HCT116 (cell line): ENCODE measurements around the gene SLC1A1. TPM values are rescaled to one million over a fixed set of nuclear protein-coding genes. Genes with fewer than 3 reads are reported as not detected.

Experiments
- ATAC-seq: fragments of 200-7000 bp; cut with Tn5 transposase; 2 replicates; pipeline ENCODE4 v1.9.1; 2020; ENCODE audit warnings: mild to moderate bottlenecking, moderate library complexity
- BruUV-seq: library from RNA; stranded (reverse); fragments of 400-500 nt; replicated peaks from 2 replicates; lab custom pipeline; 2021; lab: Mats Ljungman, UMichigan
- CTCF ChIA-PET: fragments of 300-600 bp; sonication (Branson Sonifier 250); formaldehyde crosslinking; loops from one replicate; lab custom pipeline; 2021; ENCODE audit warnings: antibody characterized with exemption; lab: Charles Lee
- POLR2A ChIA-PET: fragments of 300-600, 350-600 bp; sonication (Branson Sonifier 250); formaldehyde crosslinking; loops from one replicate; lab custom pipeline; 2021; ENCODE audit warnings: antibody characterized with exemption; lab: Charles Lee
- RAD21 ChIA-PET, 2 experiments: fragments of 300-600 bp; sonication (Branson Sonifier 250); formaldehyde crosslinking; loops; one replicate each; lab custom pipeline; 2023; ENCODE audit warnings: low total read pairs in 2 of 2; ENCODE audit not compliant: uncharacterized antibody in 2 of 2, unreplicated experiment in 2 of 2, low non-redundant PET in 1 of 2; lab: Charles Lee
- DNase-seq: peaks from one replicate; pipeline ENCODE4 v3.0.0-alpha.2; 2010; ENCODE audit warnings: low read depth, low spot score
- H2AFZ ChIP-seq: fragments of 200-600 bp; shearing (Covaris generic), sonication (generic); 2 replicates; pipeline ENCODE4 v1.6.1; 2017; ENCODE audit warnings: low read depth, mixed run types, mixed read lengths, antibody characterized with exemption, low read length; ENCODE audit not compliant: poor library complexity, severe bottlenecking
- H3K27ac ChIP-seq: 2 replicates; pipeline ENCODE4 v1.5.1; 2012; ENCODE audit warnings: low read depth, low read length
- H3K27me3 ChIP-seq: fragments of 200-600 bp; sonication (generic); 2 replicates; pipeline ENCODE4 v1.6.1; 2016; ENCODE audit warnings: mixed run types, low read length, mixed read lengths; ENCODE audit not compliant: insufficient read depth
- H3K36me3 ChIP-seq, 2 experiments: fragments of 200-500 bp in 1 of 2; fragments of 200-600 bp in 1 of 2; sonication (Bioruptor generic) in 1 of 2; sonication (generic) in 1 of 2; 2 replicates each; pipeline versions ENCODE4 v1.5.1 to v1.6.1; 2014 to 2016; ENCODE audit warnings: low read length in 2 of 2, inconsistent platforms in 1 of 2, mixed read lengths in 1 of 2, mixed run types in 1 of 2; ENCODE audit not compliant: insufficient read depth in 2 of 2, control insufficient read depth in 1 of 2
- H3K4me1 ChIP-seq, 2 experiments: fragments of 200-600 bp in 1 of 2; sonication (generic) in 1 of 2; 2 replicates each; pipeline versions ENCODE4 v1.5.1 to v1.6.1; 2012 to 2017; ENCODE audit warnings: low read length in 2 of 2, inconsistent platforms in 1 of 2, mild to moderate bottlenecking in 1 of 2, mixed read lengths in 1 of 2, mixed run types in 1 of 2, moderate library complexity in 1 of 2; ENCODE audit not compliant: insufficient read depth in 2 of 2, control insufficient read depth in 1 of 2
- H3K4me2 ChIP-seq: fragments of 200-600 bp; sonication (generic); 2 replicates; pipeline ENCODE4 v1.6.1; 2017; ENCODE audit warnings: mixed run types, low read length, mixed read lengths
- H3K4me3 ChIP-seq, 2 experiments: fragments of 200-600 bp in 1 of 2; sonication (generic) in 1 of 2; replicated peaks in 1 of 2; 2 replicates each; pipeline ENCODE4 v1.5.1; 2011 to 2016; ENCODE audit warnings: low read length in 2 of 2, control low read depth in 1 of 2, low read depth in 1 of 2, mild to moderate bottlenecking in 1 of 2, mixed read lengths in 1 of 2, mixed run types in 1 of 2
- H3K79me2 ChIP-seq: fragments of 200-600 bp; sonication (generic); 2 replicates; pipeline ENCODE4 v1.6.1; 2017; ENCODE audit warnings: mild to moderate bottlenecking, mixed run types, low read length, moderate library complexity, mixed read lengths; ENCODE audit not compliant: insufficient read depth
- H3K9ac ChIP-seq: fragments of 200-600 bp; sonication (generic); 2 replicates; pipeline ENCODE4 v1.6.1; 2016; ENCODE audit warnings: low read length, mixed read lengths
- H3K9me2 ChIP-seq: fragments of 200-600 bp; sonication (generic), shearing (Covaris generic); 2 replicates; pipeline ENCODE4 v1.6.1; 2017; ENCODE audit warnings: mixed run types, mild to moderate bottlenecking, moderate library complexity; ENCODE audit not compliant: insufficient read depth
- H3K9me3 ChIP-seq, 2 experiments: fragments of 200-500 bp in 1 of 2; fragments of 200-600 bp in 1 of 2; sonication (Bioruptor generic) in 1 of 2; sonication (generic) in 1 of 2; 2 replicates each; pipeline ENCODE4 v1.6.1; 2014 to 2017; ENCODE audit warnings: low read length in 2 of 2, mixed read lengths in 2 of 2, inconsistent platforms in 1 of 2, low read depth in 1 of 2, mild to moderate bottlenecking in 1 of 2, mixed run types in 1 of 2, moderate library complexity in 1 of 2; ENCODE audit not compliant: control insufficient read depth in 1 of 2, insufficient read depth in 1 of 2
- H4K20me1 ChIP-seq: fragments of 200-600 bp; sonication (generic), shearing (Covaris generic); 2 replicates; pipeline ENCODE4 v1.6.1; 2017; ENCODE audit warnings: mixed run types, mild to moderate bottlenecking, moderate library complexity; ENCODE audit not compliant: insufficient read depth
- ATF3 ChIP-seq: IDR thresholded peaks from 2 replicates; pipeline ENCODE4 v1.6.1; 2012
- CBX3 ChIP-seq: IDR thresholded peaks from 2 replicates; pipeline ENCODE4 v1.6.1; 2012; ENCODE audit warnings: low read depth
- CEBPB ChIP-seq: IDR thresholded peaks from 2 replicates; pipeline ENCODE4 v1.6.1; 2012; ENCODE audit warnings: low read depth
- EGR1 ChIP-seq: IDR thresholded peaks from 2 replicates; pipeline ENCODE4 v1.6.1; 2012; ENCODE audit warnings: low read depth
- ELF1 ChIP-seq: IDR thresholded peaks from 2 replicates; pipeline ENCODE4 v1.6.1; 2012; ENCODE audit warnings: low read depth, borderline replicate concordance
- EZH2 ChIP-seq: fragments of 200-600 bp; sonication (generic); IDR thresholded peaks from 2 replicates; pipeline ENCODE4 v1.6.1; 2017; ENCODE audit warnings: antibody characterized with exemption, mixed run types
- FOSL1 ChIP-seq: IDR thresholded peaks from 2 replicates; pipeline ENCODE4 v1.6.1; 2012; ENCODE audit warnings: low read depth
- JUND ChIP-seq: IDR thresholded peaks from 2 replicates; pipeline ENCODE4 v1.6.1; 2012
- POLR2A ChIP-seq: IDR thresholded peaks from 2 replicates; pipeline ENCODE4 v1.7.0; 2011; ENCODE audit warnings: borderline replicate concordance; ENCODE audit not compliant: insufficient read depth, insufficient read length; ENCODE audit errors: extremely low read depth
- POLR2AphosphoS5 ChIP-seq: IDR thresholded peaks from 2 replicates; pipeline ENCODE4 v1.6.1; 2011; ENCODE audit warnings: mild to moderate bottlenecking, low read depth, low read length, moderate library complexity
- RAD21 ChIP-seq: IDR thresholded peaks from 2 replicates; pipeline ENCODE4 v1.6.1; 2012; ENCODE audit warnings: low read depth, mild to moderate bottlenecking
- SP1 ChIP-seq: IDR thresholded peaks from 2 replicates; pipeline ENCODE4 v1.6.1; 2012; ENCODE audit warnings: low read depth
- SRF ChIP-seq: IDR thresholded peaks from 2 replicates; pipeline ENCODE4 v1.6.1; 2012; ENCODE audit warnings: low read depth
- TCF7L2 ChIP-seq: IDR thresholded peaks from 2 replicates; pipeline ENCODE4 v1.7.0; 2011; ENCODE audit warnings: borderline replicate concordance, inconsistent platforms; ENCODE audit not compliant: insufficient read depth, insufficient read length; ENCODE audit errors: extremely low read depth
- YY1 ChIP-seq: IDR thresholded peaks from 2 replicates; pipeline ENCODE4 v1.6.1; 2011; ENCODE audit warnings: low read length, low read depth, moderate library complexity, mild to moderate bottlenecking; ENCODE audit not compliant: insufficient replicate concordance; ENCODE audit errors: extremely low read depth
- ZFX ChIP-seq: fragments of 450-650 bp; IDR thresholded peaks from 2 replicates; pipeline ENCODE4 v1.6.1; 2017
- ZNF274 ChIP-seq: fragments of 200-500 bp; sonication (Bioruptor generic); IDR thresholded peaks from 2 replicates; pipeline ENCODE4 v1.6.1; 2014; ENCODE audit warnings: mild to moderate bottlenecking, low read depth, low read length, inconsistent platforms
- intact Hi-C: fragments of 100-400 bp; cut with micrococcal nuclease; formaldehyde crosslinking; loops from 2 replicates; pipeline ENCODE4 v1.10.0; 2022
- total RNA-seq: library from RNA; stranded (reverse); gene quantifications from one replicate; pipeline ENCODE4 v1.2.1, GENCODE V29; 2021; ENCODE audit not compliant: unreplicated experiment

The SLC1A1 gene
- total RNA-seq, 1 experiment from 2014 or later, result 6.8 TPM

- ChIA-PET RAD21 (no interaction called here), POLR2A (no interaction called here), CTCF (no interaction called here)
- intact Hi-C loops, result no loop called here
- no peak overlapping the region for H3K4me2 ChIP-seq
- no TSS peak for BruUV-seq
- DNase-seq (no peak), ATAC-seq (no peak)
- no peaks in the 10 kb centered on the region for H3K9me3 ChIP-seq
- no peak overlapping the region for H2AFZ ChIP-seq
- H3K4me1 ChIP-seq, result peaks cover 0 to 32% of the 10 kb centered on the region in 2 experiments; a peak in 2 of 4 replicates
- TF ChIP-seq ZNF274, result no peak
- TF ChIP-seq ZFX, result no peak
- no peak for TF ChIP-seq EGR1
- TF ChIP-seq TCF7L2, result no peak
- TF ChIP-seq RAD21, result no peak
- no peak for TF ChIP-seq ATF3
- no peak for TF ChIP-seq FOSL1
- no peak for TF ChIP-seq SRF
- TF ChIP-seq CEBPB, result no peak
- no peak for TF ChIP-seq CBX3
- no peak for TF ChIP-seq ELF1
- no peak for TF ChIP-seq SP1
- TF ChIP-seq POLR2AphosphoS5, result no peak
- no peak for TF ChIP-seq JUND
- TF ChIP-seq EZH2, result no peak
- no peak for TF ChIP-seq POLR2A
- no peak for TF ChIP-seq YY1
- no peaks in the 10 kb centered on the region for H3K79me2 ChIP-seq
- H3K27ac ChIP-seq, result no peak overlapping the region
- H3K9me2 ChIP-seq, result no peaks in the 10 kb centered on the region
- H3K9ac ChIP-seq, result no peak overlapping the region
- no peak overlapping the region for H3K4me3 ChIP-seq
- no peaks in the 10 kb centered on the region for H3K27me3 ChIP-seq
- H3K36me3 ChIP-seq, result no peaks in the 10 kb centered on the region
- H4K20me1 ChIP-seq, result no peaks in the 10 kb centered on the region
These were observed 5.3 kb downstream of the SLC1A1 start for GRCh38 chr9:4495537-4495936.
